Astrocyte (in vitro differentiated cells and primary cell): ENCODE measurements around the gene BLOC1S3.

Source experiments
- EZH2 ChIP-seq: IDR thresholded peaks from 2 replicates; pipeline ENCODE4 v1.6.1; 2012; ENCODE audit warnings: mild to moderate bottlenecking, low read length, inconsistent platforms; ENCODE audit not compliant: insufficient read depth
- TF ChIP-seq, protein P1 (sequence below): IDR thresholded peaks from 2 replicates; pipeline ENCODE4 v1.5.1; 2011; ENCODE audit warnings: low read depth, mild to moderate bottlenecking, inconsistent platforms, low read length, moderate library complexity; ENCODE audit not compliant: insufficient read depth

DNA sequence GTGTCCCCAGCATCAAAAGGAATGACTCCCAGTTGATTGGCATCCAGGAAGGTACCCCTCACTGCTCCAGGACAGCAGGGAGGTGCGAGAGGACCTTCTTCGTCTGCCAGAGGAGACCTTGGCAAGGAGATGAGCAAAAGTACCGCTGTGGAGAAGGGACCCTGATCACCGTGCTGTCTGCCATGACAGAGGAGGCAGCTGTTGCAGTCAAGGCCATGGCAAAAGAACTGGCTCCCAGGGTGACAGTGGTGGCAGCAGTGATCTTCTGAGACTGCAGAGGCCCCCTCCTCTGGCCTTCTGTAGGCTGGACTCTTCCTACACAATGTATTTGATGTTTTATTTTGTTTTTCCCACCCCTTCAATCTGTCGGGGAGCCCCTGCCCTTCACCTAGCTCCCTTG, 49.8 kb upstream of the BLOC1S3 start:
- TF ChIP-seq, protein P1, sequence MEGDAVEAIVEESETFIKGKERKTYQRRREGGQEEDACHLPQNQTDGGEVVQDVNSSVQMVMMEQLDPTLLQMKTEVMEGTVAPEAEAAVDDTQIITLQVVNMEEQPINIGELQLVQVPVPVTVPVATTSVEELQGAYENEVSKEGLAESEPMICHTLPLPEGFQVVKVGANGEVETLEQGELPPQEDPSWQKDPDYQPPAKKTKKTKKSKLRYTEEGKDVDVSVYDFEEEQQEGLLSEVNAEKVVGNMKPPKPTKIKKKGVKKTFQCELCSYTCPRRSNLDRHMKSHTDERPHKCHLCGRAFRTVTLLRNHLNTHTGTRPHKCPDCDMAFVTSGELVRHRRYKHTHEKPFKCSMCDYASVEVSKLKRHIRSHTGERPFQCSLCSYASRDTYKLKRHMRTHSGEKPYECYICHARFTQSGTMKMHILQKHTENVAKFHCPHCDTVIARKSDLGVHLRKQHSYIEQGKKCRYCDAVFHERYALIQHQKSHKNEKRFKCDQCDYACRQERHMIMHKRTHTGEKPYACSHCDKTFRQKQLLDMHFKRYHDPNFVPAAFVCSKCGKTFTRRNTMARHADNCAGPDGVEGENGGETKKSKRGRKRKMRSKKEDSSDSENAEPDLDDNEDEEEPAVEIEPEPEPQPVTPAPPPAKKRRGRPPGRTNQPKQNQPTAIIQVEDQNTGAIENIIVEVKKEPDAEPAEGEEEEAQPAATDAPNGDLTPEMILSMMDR, result no peak
- no peak for TF ChIP-seq EZH2
